Left kidney (tissue), 2 donors: Measurements from ENCODE around the gene IGFN1. TPM values are rescaled to one million over a fixed set of nuclear protein-coding genes. Genes with fewer than 3 reads are reported as not detected.
"Not testable (repeated sequence)": the region's sequence is repeated elsewhere in the genome, so short reads cannot be mapped to it uniquely, and the experiment has no call there.

Source experiments
- DNase-seq: peaks from one replicate; pipeline ENCODE4 v3.0.0-alpha.2; 2013
- polyA plus RNA-seq: library from polyadenylated mRNA; unstranded; fragments of 120-200 nt; gene quantifications from one replicate; pipeline ENCODE4 v1.2.1, GENCODE V29; 2013; ENCODE audit not compliant: insufficient read length

IGFN1 gene
- polyA plus RNA-seq, 1 donor, result 0.91 TPM

DNA sequence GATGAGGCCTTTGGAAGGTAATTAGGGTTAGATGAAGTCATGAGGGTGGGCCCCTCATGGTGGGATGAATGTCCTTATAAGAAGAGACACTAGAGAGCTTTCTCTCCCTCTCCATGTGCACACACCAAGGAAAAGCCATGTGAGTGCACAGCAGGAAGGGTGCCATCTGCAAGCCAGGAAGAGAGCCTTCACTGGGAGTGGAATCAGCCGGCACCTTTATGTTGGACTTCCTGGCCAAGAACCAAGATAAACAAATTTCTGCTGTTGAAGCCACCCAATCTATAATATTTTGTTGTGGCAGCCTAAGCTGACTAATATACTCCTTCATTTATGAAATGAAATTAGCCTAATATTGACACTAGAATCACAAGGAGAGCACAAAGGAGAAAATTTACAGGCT is 54.5 kb downstream of the IGFN1 start:
- no peak for DNase-seq

DNA sequence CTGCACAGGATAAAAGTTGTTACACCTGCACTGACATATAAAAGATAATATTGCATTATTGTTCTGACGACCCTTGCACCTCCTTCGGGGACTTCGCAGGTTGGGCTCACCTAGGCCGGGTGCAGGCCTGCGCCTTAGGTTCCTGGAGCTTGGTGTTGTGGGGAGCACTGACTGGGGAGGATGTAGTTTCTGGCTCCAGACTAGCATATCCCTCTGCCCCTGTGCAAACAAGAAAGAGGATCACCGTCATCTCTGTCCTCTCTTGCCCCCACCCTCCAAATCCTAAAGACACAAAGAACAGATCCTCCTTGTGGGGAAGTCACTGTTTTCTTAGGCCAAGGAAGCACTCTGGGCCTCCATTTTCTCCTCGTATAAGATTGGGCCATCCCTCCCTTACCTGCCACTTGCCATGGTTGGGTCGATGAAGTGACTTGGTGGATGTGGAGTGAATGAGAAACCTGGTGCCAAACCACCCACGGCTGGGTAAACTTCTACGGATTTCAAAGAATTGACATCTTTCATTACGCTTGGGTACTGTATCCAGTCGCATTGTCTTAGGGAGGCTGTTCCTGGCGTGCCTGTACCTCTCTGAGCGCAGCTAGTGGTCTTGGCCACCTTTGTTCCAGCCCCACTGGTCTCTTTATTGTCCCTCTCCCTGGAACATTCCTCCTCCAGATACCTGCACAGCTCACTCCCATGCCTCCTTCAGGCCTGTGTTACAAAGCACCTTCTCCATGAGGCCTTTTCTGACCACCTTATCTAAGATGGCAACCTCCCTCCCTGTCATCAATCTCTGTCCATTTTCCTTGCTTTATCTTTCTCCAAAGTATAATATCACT is 58.3 kb downstream of the IGFN1 start:
- no peak for DNase-seq

DNA sequence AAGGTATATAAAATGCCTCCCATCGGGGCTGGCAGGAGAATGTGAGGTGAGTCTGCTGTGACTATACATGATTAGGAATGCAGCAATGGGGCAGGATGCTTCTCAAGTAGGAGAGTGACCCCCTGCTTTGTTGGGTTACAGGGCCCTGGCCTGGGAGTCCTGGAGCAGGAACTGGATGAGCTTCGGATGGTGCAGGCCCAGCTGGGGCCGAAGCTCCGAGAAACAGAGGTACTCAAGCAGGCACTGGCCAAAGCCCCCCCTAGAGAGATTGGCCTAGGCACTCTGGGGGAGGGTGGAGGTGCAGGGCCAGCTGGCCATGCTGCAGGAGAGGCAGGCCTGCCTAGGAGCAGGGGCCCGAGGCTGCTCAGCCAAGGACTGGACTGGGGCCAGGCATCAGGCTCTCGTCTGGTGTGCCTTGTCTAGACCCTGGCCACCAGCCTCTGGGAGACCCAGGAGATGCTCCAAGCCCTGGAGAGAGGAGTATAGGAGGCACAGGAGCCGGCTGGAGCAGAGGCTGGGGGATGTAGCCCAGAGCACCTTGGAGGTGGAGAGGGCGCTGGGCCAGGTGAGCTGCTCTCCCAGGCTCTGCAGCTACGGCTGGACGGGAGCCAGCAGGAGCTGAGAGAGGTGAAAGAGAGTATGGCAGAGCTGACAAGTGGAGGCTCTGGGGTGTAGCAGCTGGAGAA is 59.8 kb downstream of the IGFN1 start:
- DNase-seq, result no peak

DNA sequence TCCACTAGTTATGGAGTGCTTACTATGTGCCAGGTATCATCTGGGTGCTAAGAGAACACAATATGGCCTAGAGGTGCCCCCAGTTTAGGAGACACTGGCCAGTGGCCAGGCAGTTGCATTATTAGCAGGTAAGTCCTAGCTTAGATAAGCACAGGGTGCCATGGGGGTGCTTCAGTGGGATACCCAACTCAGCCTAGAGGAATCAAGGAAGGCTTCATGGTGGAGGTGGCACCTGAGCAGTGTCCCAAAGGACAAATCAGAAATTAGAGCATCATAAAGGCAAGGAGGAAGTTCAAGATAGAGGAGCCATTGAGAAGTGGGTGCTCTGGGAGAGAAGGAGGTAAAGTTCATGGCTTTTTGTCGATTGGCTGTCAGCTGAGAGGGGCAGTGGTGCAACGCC is 60.8 kb downstream of the IGFN1 start:
- DNase-seq, result no peak

DNA sequence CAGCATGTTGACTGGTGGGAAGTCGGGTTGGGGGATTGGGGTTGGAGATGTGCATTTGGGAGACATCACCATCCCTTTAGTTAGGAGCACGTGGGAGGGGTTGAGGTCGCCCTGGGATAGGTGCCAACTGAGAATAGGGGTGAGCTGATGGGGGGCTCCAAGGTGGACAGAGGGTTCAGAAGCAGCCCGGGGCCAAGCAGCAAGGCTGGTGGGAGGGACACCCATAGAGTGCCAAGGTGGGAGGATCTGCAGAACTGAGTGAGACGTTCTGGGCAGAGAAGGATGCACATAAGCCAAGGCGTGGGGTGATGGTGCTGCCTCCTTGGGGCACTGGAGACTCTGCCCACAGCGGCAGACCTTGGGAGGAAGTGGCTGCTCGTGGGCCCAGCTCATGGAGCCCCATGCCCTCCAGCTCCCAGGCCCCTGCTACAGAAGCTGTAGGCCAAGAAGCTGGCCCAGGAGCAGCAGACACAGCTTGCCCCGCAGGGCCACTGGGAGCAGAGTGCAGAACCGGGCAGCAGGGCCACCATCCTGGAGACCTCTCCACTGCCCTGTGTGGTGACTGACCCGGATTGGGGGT is 61.3 kb downstream of the IGFN1 start:
- no peak for DNase-seq

DNA sequence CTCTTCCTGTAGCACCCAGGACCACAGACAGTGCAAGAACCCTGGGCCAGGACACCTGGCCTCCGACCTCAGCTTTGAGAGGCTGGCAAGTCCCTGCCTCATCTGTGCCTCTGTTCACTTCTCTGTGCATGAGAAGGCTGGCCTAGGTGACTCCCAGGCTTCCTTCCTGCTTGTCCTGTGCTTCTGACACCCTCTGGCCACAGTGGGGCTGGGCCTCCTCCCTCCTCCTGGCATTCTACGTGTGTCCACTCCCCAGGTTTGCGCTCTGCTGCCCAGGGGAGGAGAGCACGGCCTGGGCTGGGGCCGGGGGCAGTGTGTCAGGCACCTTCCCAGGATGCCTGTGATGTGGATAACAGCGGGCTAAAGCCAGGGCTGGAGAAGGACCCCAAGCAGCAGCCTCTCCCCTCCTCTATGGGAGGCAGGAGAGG is 62.3 kb downstream of the IGFN1 start:
- no peak for DNase-seq

DNA sequence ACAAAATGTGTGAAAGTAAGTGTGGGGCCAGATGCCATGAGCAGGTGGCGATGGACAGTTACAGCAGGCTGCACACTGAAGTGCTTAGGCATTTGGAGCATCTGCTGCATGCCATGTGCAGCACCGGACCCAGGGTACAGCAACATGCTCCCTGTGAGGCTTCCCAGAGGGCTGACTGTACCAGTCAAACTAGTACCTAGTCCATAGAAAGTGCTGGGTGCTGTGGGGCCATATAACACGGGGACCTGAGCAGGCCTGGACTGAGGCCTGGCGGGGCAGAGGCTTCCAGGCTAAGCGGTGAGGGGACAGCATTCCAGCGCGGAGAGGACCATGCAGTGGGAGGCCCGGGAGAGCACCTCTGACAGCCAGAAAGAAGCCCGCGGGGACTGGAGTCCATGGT is 62.8 kb downstream of the IGFN1 start:
- no peak for DNase-seq

DNA sequence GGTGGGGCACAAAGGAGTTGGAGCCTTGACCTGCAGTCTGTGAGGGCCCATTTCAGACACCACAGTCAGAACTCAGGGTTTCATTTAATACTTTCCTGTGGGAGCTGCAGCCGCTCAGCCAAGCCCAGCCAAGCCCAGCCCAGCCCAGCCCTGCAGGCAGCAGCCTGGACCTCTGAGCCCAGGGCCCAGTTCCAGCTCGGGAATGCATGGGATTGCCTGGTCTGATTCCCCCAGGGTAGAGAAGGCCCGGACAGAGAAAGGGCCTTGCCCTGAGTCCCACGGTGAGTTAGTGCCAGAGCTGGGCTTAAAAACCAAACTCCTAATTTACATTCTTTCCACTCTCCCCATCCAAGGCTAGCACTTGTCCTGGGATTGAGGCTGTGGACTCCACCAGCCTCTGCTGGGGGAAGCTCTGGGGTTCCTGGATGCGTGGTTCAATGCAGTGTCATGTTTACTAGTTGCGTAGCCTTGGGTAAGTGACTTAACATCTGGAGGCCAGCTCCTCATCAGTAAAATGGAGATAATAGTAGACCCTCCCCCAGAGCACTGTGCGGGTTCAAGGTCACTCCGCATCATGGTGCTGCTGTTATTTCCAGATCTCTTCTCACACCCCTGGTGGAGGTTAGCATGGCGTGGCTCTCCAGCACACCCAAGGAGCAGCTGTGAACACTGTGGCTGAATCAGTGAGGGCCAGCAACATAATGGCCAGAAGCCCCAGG is 63.4 kb downstream of the IGFN1 start:
- no peak for DNase-seq

DNA sequence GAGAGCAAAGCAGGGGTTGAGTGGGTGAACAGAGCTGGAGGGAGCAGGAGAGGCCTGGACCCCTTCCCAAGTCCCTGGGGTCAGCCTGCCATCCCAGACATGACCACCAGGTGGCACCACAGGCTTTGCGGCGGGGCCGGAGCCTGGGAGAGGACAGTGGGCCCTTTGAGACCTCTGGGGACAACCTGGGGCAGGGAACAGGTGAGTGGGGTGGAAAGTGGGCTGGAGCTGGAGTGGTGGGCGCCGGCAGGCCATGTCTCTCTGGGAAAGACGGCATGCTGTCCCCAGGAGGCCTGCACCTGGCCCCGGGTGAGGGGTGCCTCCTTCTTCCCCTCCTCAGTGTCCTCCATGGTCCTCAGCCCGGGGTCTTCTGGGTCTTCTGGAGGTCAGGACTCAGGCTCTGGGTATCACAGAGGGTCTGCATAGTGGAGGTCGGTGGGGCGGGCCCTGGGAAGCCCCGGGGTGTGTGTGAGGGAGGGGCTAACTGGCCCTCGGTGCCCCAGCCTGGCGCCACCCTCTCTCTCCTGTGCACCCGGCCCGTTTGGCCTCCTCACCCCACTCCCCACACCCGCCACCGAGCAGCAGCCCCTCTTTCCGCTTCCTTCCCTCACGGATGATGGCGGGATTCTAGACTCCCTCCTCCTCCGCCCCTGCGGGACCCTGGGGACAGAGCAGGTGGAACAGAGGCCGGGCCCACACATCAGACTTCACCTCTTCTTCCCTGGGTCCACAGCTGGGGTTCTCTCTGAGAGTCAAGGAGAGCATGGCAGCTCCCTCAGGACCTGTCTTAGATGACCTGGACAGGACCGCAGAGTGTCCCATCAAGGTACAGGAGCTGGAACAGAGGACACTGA is 64.2 kb downstream of the IGFN1 start:
- peak; percentile 35 for DNase-seq

DNA sequence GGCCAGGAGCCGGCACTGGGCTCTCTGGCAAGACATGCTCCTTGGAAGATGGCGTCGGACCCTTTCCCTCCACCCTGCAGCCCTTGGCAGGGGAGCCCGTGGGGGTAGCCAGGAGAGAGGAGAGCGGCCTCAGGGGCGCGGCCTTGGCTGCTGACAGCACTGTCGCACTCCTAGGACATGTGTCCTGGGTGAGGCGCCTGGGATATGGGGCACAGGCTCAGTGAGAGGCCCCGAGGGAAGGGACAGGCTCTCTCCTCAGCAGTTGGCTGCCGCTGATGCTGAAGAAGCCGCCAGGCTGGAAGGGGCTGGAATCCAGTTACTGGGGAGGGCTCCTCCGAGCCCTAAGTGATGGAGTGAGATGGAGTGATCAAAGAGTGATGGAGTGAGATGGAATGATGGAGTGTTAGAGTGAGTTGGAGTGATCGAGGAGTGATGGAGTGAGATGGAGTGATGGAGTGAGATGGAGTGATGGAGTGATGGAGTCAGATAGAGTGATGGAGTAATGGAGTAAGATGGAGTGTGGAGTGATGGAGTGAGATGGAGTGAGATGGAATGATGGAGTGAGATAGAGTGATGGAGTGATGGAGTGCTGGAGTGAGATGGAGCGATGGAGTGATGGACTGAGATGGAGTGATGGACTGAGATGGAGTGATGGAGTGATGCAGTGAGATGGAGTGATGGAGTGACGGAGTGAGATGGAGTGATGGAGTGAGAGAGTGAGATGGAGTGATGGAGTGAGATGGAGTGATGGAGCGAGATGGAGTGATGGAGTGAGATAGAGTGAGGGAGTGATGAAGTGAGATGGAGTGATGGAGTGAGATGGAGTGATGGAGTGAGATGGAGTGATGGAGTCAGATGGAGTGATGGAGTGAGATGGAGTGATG is 65.1 kb downstream of the IGFN1 start:
- no peak for DNase-seq

DNA sequence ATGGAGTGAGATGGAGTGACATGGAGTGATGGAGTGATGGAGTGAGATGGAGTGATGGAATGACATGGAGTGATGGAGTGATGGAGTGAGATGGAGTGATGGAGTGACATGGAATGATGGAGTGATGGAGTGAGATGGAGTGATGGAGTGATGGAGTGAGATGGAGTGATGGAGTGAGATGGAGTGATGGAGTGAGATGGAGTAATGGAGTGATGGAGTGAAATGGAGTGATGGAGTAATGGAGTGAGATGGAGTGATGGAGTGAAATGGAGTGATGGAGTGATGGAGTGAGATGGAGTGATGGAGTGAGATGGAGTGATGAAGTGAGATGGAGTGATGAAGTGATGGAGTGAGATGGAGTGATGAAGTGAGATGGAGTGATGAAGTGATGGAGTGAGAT is 67.5 kb downstream of the IGFN1 start:
- DNase-seq, result not testable (repeated sequence)

DNA sequence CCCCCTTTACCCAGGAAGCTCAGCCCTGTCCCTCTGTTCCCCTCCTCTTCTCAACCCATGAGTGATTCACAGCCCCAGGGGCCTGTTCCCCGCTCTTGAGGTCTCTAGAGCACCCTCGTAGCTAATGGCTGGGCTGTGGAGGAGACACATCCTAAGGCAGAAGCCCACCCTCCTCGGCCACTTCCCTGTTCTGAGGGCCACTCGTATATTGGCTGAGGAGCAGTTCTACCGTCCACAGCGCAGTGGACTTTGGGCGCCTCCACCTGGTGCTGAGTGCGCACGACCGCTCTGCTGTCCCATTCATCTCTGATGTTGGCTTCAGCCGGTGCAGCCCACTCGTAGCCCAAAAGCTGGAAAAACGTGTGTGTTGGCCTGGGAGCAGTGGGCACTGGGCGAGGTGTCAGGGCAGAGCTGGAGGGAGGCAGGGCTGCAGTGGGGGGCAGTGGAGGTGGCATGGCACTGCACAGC is 68.2 kb downstream of the IGFN1 start:
- DNase-seq, result no peak

DNA sequence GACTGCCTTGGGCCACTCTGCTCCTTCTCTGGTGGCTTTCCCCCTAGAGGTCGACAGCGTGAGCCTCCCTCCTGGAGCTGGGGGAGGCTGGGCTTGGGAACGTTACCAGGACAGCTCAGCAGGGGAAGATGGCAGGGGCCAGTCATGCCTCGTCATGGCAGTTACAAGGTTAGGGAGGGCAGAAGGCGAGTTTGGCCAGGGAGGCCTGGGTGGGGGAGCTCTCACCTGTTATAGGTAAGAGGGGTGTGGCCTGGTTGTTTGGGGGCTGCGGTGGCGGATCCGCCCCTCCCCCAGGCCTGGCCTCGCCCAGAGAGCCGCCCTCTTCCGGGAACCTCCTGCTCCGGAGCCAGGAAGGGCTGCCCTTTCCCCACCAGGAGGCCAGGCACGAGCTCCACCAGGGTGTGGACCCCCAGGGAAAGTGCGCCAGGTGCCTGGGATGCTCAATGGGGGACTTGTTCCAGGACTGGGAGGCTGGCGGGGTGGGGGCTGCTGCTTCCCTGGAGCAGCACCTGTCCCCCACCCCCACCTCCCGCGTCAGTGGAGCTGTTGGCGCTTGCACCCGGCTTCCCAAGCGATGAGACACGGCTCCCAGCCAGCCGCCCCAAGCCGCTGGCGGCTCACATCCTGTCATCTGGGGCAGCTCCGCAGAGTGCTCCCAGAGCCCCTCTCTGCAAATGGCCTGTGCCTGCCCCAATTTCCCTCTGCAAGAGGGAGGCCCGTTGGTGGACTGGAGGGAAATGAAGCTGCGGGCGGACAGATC is 69.0 kb downstream of the IGFN1 start:
- DNase-seq, result no peak

DNA sequence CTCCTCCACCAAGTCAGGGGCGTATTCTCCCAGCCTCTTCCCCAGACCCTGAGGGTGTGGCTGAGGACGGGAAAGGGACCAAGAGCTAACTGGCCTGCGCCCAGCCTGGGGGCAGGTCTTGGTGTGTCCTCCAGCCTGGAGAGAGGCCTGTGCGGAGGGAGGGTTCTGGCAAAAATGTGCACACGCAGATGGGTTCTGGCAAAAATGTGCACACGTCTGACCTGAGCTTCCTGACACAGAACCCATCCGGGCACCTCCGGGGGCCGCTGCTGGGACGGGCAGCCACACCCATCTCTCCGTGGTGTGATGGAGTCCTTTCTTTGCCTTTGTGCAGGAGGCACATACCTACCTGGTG is 69.6 kb downstream of the IGFN1 start:
- no peak for DNase-seq

DNA sequence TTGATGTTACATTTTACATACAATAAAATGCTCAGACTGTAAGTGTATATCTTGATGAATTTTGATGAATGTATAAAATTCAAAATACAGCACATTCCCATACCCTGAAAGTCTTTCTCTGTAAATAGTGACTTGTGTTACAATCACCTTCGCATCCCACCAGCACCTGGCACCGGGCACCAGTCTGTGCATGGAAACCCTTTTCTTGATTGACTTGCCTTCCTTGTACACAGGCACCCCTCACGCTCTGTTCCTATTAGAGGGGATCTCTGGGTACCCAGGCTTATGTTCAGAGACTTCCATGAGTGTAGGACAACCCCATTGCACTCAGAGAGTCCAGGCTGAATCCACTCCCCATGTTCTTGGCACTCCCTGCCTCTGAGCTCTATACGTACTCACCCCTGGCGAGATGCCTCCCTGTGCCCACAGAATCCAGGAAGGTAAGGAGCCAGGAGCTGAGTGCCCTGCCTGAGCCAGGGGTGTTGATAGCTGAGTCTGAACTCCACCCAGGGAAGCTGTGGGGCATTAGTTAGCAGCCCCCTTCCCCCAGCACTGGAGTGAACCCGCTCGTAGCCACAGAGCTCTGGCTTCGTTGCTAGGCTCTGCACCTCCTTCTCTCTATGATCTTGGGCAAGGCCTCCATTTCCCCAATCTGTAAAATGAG is 70.2 kb downstream of the IGFN1 start:
- no peak for DNase-seq

DNA sequence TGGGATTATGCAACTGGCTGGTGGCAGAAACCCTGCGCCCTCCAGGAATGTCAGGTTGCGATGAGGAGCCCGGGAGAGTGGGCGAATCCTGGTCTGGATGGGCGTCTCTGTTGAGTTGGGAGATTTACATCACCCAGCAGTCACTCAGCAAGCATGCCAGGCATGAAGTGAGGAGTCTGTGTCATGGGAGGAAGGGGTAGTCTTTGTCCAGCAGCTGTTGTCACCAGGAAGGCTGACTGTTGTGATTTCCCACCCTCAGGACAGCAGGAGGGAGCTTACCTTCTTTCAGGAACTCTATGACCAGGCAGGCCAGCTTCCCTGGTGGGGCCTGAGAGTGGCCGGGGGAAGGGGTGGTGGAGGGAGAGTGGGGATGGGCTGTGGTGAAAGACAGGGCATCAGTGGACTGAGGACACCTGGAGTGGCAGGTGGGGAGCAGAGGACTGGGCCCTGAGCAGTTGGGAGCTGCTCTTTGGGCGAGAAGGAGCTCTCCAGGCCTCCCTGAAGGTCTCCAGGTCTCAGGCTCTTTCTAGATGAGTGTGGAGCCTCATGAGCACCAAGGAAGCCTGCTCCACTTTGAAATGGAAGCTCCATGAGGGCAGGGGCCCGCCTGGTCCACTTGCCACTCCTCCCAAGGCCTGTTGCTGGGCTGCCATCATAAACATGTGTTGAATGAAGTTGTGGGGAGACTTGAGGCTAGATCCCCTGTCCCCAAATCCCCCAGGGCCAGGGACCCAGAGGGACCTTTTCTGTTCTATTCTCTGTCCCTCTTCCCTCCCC is 71.3 kb downstream of the IGFN1 start:
- no peak for DNase-seq

DNA sequence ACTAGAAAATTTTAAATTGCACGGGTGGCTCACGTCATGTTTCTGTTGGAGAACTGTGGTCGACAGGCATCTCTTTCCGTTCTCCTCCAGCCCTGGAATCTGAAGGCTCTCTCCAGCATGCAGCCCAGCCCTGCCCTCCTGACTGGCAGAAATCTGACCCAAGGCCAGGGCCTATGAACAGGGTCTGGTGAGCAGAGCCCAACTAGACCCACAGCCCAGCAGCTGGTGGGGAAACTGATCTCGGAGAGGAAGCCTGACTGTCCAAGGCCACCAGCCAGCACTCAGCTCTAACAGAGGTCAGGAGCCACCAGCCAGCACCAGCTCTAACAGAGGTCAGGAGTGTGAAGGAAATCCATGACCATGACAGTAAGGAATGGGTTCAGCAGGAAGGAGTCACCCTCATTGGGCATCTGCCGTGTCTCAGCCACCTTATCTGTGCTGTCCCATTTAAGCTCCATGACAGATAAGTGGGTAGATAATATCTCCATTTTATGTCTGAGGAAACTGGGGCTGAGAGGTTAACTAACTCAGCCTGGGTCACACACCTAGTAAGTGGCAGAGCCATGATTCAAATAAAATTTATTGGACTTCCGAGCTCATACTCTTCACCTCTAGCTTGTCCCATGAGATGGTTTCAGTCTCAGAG is 72.5 kb downstream of the IGFN1 start:
- no peak for DNase-seq

DNA sequence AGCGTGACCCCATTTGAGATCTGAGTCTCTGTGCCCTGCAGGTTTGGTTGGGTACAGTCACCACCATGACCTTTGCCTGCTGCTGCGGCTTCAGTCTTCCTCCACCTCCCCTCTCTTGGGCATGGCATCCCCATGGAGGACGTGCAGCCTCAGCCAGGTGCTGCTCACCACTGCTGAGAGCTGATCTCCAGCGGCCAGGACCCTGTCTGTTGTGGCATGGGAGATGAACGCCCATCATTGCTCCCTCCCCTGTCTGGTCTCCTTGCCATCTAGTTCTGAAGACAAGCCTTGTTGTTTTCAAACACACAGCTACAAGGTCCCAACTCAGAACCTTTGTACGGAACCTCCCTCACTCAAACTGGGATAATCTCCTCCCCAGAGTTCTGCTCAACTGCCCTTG is 73.4 kb downstream of the IGFN1 start:
- DNase-seq, result no peak
